ENCODE results near the gene HAND1. TPM values are rescaled to one million over a fixed set of nuclear protein-coding genes. Genes with fewer than 3 reads are reported as not detected.

HAND1 gene
- polyA plus RNA-seq, 4 donors: 0.22 to 0.42 TPM; not detected in 2

GRCh38 chr5:154480847-154481246 is 2.8 kb upstream of the HAND1 start:
- no peaks in the 10 kb centered on the region for H3K36me3 ChIP-seq (ENCODE audit: control insufficient read depth in 3 of 3, insufficient read depth in 2 of 3, low read depth in 1 of 3, low read length in 3 of 3)
- H3K27ac ChIP-seq (ENCODE audit: low read depth in 1 of 3, low read length in 2 of 3): no peak overlapping the region
- H3K9me3 ChIP-seq (ENCODE audit: control insufficient read depth in 2 of 2, insufficient read depth in 1 of 2, low read depth in 1 of 2, low read length in 1 of 2): peaks cover 0 to 3% of the 10 kb centered on the region in 2 donors
- DNase-seq: no peak
- peaks cover 14 to 100% (median 85%) of the 10 kb centered on the region in 3 donors for H3K27me3 ChIP-seq (ENCODE audit: control insufficient read depth in 3 of 3, insufficient read depth in 3 of 3, low read length in 3 of 3)
- peaks cover 9 to 44% (median 12%) of the 10 kb centered on the region in 3 donors for H3K4me1 ChIP-seq (ENCODE audit: control insufficient read depth in 3 of 3, insufficient read depth in 2 of 3, low read depth in 1 of 3, low read length in 2 of 3)
- 11 to 23% (median 23%) methylated on average over 3 of the region's 3 CpGs for WGBS, 3 donors
- no peak for FAIRE-seq
- H3K4me3 ChIP-seq (ENCODE audit: low read depth in 1 of 3, low read length in 3 of 3): no peak overlapping the region

GRCh38 chr5:154479944-154480750 is 2.1 kb upstream of the HAND1 start:
- Histone ChIP-seq H3K9me3 (ENCODE audit: control insufficient read depth in 2 of 2, insufficient read depth in 1 of 2, low read depth in 1 of 2, low read length in 1 of 2) (peaks cover 0 to 3% of the 10 kb centered on the region in 2 donors), H3K27ac (ENCODE audit: low read depth in 1 of 3, low read length in 2 of 3) (no peak overlapping the region), H3K36me3 (ENCODE audit: control insufficient read depth in 3 of 3, insufficient read depth in 2 of 3, low read depth in 1 of 3, low read length in 3 of 3) (no peaks in the 10 kb centered on the region), H3K4me3 (ENCODE audit: low read depth in 1 of 3, low read length in 3 of 3) (no peak overlapping the region), H3K27me3 (ENCODE audit: control insufficient read depth in 3 of 3, insufficient read depth in 3 of 3, low read length in 3 of 3) (peaks cover 14 to 100% (median 85%) of the 10 kb centered on the region in 3 donors), H3K4me1 (ENCODE audit: control insufficient read depth in 3 of 3, insufficient read depth in 2 of 3, low read depth in 1 of 3, low read length in 2 of 3) (peaks cover 12 to 44% (median 12%) of the 10 kb centered on the region in 3 donors)
- no peak for DNase-seq
- 7 to 9% (median 9%) methylated on average over 27 to 31 of the region's 31 CpGs for WGBS, 3 donors
- no peak for FAIRE-seq

GRCh38 chr5:154479160-154479943 is 1.3 kb upstream of the HAND1 start:
- Histone ChIP-seq H3K4me3 (ENCODE audit: low read depth in 1 of 3, low read length in 3 of 3) (no peak overlapping the region), H3K27me3 (ENCODE audit: control insufficient read depth in 3 of 3, insufficient read depth in 3 of 3, low read length in 3 of 3) (peaks cover 14 to 100% (median 86%) of the 10 kb centered on the region in 3 donors), H3K27ac (ENCODE audit: low read depth in 1 of 3, low read length in 2 of 3) (peak overlapping the region in 1 of 3 donors; percentile 50), H3K36me3 (ENCODE audit: control insufficient read depth in 3 of 3, insufficient read depth in 2 of 3, low read depth in 1 of 3, low read length in 3 of 3) (no peaks in the 10 kb centered on the region), H3K9me3 (ENCODE audit: control insufficient read depth in 2 of 2, insufficient read depth in 1 of 2, low read depth in 1 of 2, low read length in 1 of 2) (peaks cover 0 to 3% of the 10 kb centered on the region in 2 donors), H3K4me1 (ENCODE audit: control insufficient read depth in 3 of 3, insufficient read depth in 2 of 3, low read depth in 1 of 3, low read length in 2 of 3) (peaks cover 12 to 40% (median 12%) of the 10 kb centered on the region in 3 donors)
- 3 to 6% (median 3%) methylated on average over 43 to 44 of the region's 44 CpGs for WGBS, 3 donors
- FAIRE-seq (no peak), DNase-seq (no peak)

GRCh38 chr5:154478752-154479159 is 729 bp upstream of the HAND1 start:
- peak overlapping the region in 1 of 3 donors; percentile 50 for H3K27ac ChIP-seq (ENCODE audit: low read depth in 1 of 3, low read length in 2 of 3)
- no peaks in the 10 kb centered on the region for H3K36me3 ChIP-seq (ENCODE audit: control insufficient read depth in 3 of 3, insufficient read depth in 2 of 3, low read depth in 1 of 3, low read length in 3 of 3)
- peaks cover 10 to 36% (median 12%) of the 10 kb centered on the region in 3 donors for H3K4me1 ChIP-seq (ENCODE audit: control insufficient read depth in 3 of 3, insufficient read depth in 2 of 3, low read depth in 1 of 3, low read length in 2 of 3)
- no peak for DNase-seq
- peaks cover 14 to 100% (median 86%) of the 10 kb centered on the region in 3 donors for H3K27me3 ChIP-seq (ENCODE audit: control insufficient read depth in 3 of 3, insufficient read depth in 3 of 3, low read length in 3 of 3)
- no peak overlapping the region for H3K4me3 ChIP-seq (ENCODE audit: low read depth in 1 of 3, low read length in 3 of 3)
- no peak for FAIRE-seq
- 5 to 7% (median 5%) methylated on average over 24 to 27 of the region's 27 CpGs for WGBS, 3 donors
- peaks cover 0 to 3% of the 10 kb centered on the region in 2 donors for H3K9me3 ChIP-seq (ENCODE audit: control insufficient read depth in 2 of 2, insufficient read depth in 1 of 2, low read depth in 1 of 2, low read length in 1 of 2)

GRCh38 chr5:154477382-154478223 is 424 bp downstream of the HAND1 start:
- Histone ChIP-seq H3K4me1 (ENCODE audit: control insufficient read depth in 3 of 3, insufficient read depth in 2 of 3, low read depth in 1 of 3, low read length in 2 of 3) (peaks cover 6 to 31% (median 12%) of the 10 kb centered on the region in 3 donors), H3K27ac (ENCODE audit: low read depth in 1 of 3, low read length in 2 of 3) (peak overlapping the region in 1 of 3 donors; percentile 18), H3K9me3 (ENCODE audit: control insufficient read depth in 2 of 2, insufficient read depth in 1 of 2, low read depth in 1 of 2, low read length in 1 of 2) (no peaks in the 10 kb centered on the region), H3K36me3 (ENCODE audit: control insufficient read depth in 3 of 3, insufficient read depth in 2 of 3, low read depth in 1 of 3, low read length in 3 of 3) (no peaks in the 10 kb centered on the region), H3K27me3 (ENCODE audit: control insufficient read depth in 3 of 3, insufficient read depth in 3 of 3, low read length in 3 of 3) (peaks cover 7 to 100% (median 86%) of the 10 kb centered on the region in 3 donors), H3K4me3 (ENCODE audit: low read depth in 1 of 3, low read length in 3 of 3) (peak overlapping the region in 2 of 3 donors; percentile 2 to 36)
- FAIRE-seq (no peak), DNase-seq (no peak)
- 2 to 5% (median 2%) methylated on average over 58 to 68 of the region's 68 CpGs for WGBS, 3 donors

- FAIRE-seq (no peak), DNase-seq (no peak)
- no peaks in the 10 kb centered on the region for H3K36me3 ChIP-seq (ENCODE audit: control insufficient read depth in 3 of 3, insufficient read depth in 2 of 3, low read depth in 1 of 3, low read length in 3 of 3)
- H3K27ac ChIP-seq (ENCODE audit: low read depth in 1 of 3, low read length in 2 of 3): no peak overlapping the region
- H3K27me3 ChIP-seq (ENCODE audit: control insufficient read depth in 3 of 3, insufficient read depth in 3 of 3, low read length in 3 of 3): peaks cover 7 to 95% (median 80%) of the 10 kb centered on the region in 3 donors
- 4 to 5% (median 5%) methylated on average over 37 to 38 of the region's 38 CpGs for WGBS, 3 donors
- H3K4me1 ChIP-seq (ENCODE audit: control insufficient read depth in 3 of 3, insufficient read depth in 2 of 3, low read depth in 1 of 3, low read length in 2 of 3): peaks cover 6 to 31% (median 12%) of the 10 kb centered on the region in 3 donors
- no peaks in the 10 kb centered on the region for H3K9me3 ChIP-seq (ENCODE audit: control insufficient read depth in 2 of 2, insufficient read depth in 1 of 2, low read depth in 1 of 2, low read length in 1 of 2)
- H3K4me3 ChIP-seq (ENCODE audit: low read depth in 1 of 3, low read length in 3 of 3): peak overlapping the region in 1 of 3 donors; percentile 36
Measured at GRCh38 chr5:154476354-154477205, 1.4 kb downstream of the HAND1 start.

GRCh38 chr5:154475591-154476353 is 2.3 kb downstream of the HAND1 start:
- Histone ChIP-seq H3K4me1 (ENCODE audit: control insufficient read depth in 3 of 3, insufficient read depth in 2 of 3, low read depth in 1 of 3, low read length in 2 of 3) (peaks cover 6 to 31% (median 12%) of the 10 kb centered on the region in 3 donors), H3K27ac (ENCODE audit: low read depth in 1 of 3, low read length in 2 of 3) (no peak overlapping the region), H3K27me3 (ENCODE audit: control insufficient read depth in 3 of 3, insufficient read depth in 3 of 3, low read length in 3 of 3) (peaks cover 7 to 94% (median 78%) of the 10 kb centered on the region in 3 donors), H3K9me3 (ENCODE audit: control insufficient read depth in 2 of 2, insufficient read depth in 1 of 2, low read depth in 1 of 2, low read length in 1 of 2) (no peaks in the 10 kb centered on the region), H3K36me3 (ENCODE audit: control insufficient read depth in 3 of 3, insufficient read depth in 2 of 3, low read depth in 1 of 3, low read length in 3 of 3) (no peaks in the 10 kb centered on the region), H3K4me3 (ENCODE audit: low read depth in 1 of 3, low read length in 3 of 3) (peak overlapping the region in 1 of 3 donors; percentile 36)
- WGBS, 3 donors: 3 to 6% (median 4%) methylated on average over 46 of the region's 46 CpGs
- no peak for DNase-seq
- FAIRE-seq: no peak
